Liver (tissue), 9 donors: ENCODE results near the gene ZGRF1. TPM values are rescaled to one million over a fixed set of nuclear protein-coding genes. Genes with fewer than 3 reads are reported as not detected.

Experiments
- DNase-seq: peaks from one replicate; pipeline ENCODE4 v3.0.0-alpha.2; 2017; ENCODE audit warnings: low spot score
- H3K27ac ChIP-seq, 2 donors: one replicate each; pipeline ENCODE4 v1.7.0; 2013; ENCODE audit warnings: inconsistent platforms in 2 of 2, low read length in 2 of 2, control low read depth in 1 of 2, low read depth in 1 of 2, mild to moderate bottlenecking in 1 of 2
- H3K27me3 ChIP-seq, 4 donors: one replicate each; pipeline versions ENCODE4 v1.6.1 to v1.7.0; 2013; ENCODE audit warnings: low read length in 3 of 4, inconsistent platforms in 1 of 4, mild to moderate bottlenecking in 1 of 4, moderate library complexity in 1 of 4; ENCODE audit not compliant: control insufficient read depth in 4 of 4, insufficient read depth in 4 of 4
- H3K36me3 ChIP-seq, 4 donors: one replicate each; pipeline versions ENCODE4 v1.6.1 to v1.7.0; 2013; ENCODE audit warnings: low read length in 3 of 4, mild to moderate bottlenecking in 3 of 4, low read depth in 1 of 4, moderate library complexity in 1 of 4; ENCODE audit not compliant: control insufficient read depth in 4 of 4, insufficient read depth in 3 of 4
- H3K4me1 ChIP-seq, 4 donors: one replicate each; pipeline versions ENCODE4 v1.6.1 to v1.7.0; 2013; ENCODE audit warnings: low read length in 3 of 4, mild to moderate bottlenecking in 3 of 4, moderate library complexity in 1 of 4; ENCODE audit not compliant: control insufficient read depth in 4 of 4, insufficient read depth in 4 of 4
- H3K4me3 ChIP-seq, 3 donors: one replicate each; pipeline versions ENCODE4 v1.6.1 to v1.7.0; 2013; ENCODE audit warnings: low read length in 3 of 3, control low read depth in 1 of 3, low read depth in 1 of 3, mild to moderate bottlenecking in 1 of 3
- H3K9ac ChIP-seq, 2 donors: one replicate each; pipeline ENCODE4 v1.7.0; 2013; ENCODE audit warnings: low read length in 2 of 2, mild to moderate bottlenecking in 2 of 2, moderate library complexity in 2 of 2, control low read depth in 1 of 2, low read depth in 1 of 2
- H3K9me3 ChIP-seq, 4 donors: one replicate each; pipeline versions ENCODE4 v1.6.1 to v1.7.0; 2013; ENCODE audit warnings: low read length in 3 of 4; ENCODE audit not compliant: control insufficient read depth in 4 of 4
- EGR1 ChIP-seq, 2 donors: IDR thresholded peaks; 2 replicates each; pipeline ENCODE4 v1.6.1; 2016 to 2018; ENCODE audit warnings: antibody characterized with exemption in 2 of 2, low read depth in 2 of 2
- FOXA1 ChIP-seq: IDR thresholded peaks from 2 replicates; pipeline ENCODE4 v1.6.1; 2016; ENCODE audit warnings: antibody characterized with exemption
- FOXA2 ChIP-seq: IDR thresholded peaks from 2 replicates; pipeline ENCODE4 v1.6.1; 2016; ENCODE audit warnings: antibody characterized with exemption
- GABPA ChIP-seq, 2 donors: IDR thresholded peaks in 1 of 2; conservative IDR thresholded peaks in 1 of 2; 2 replicates each; pipeline ENCODE4 v1.6.1; 2016; ENCODE audit warnings: antibody characterized with exemption in 2 of 2, mild to moderate bottlenecking in 1 of 2, moderate library complexity in 1 of 2
- JUND ChIP-seq, 2 donors: IDR thresholded peaks; 2 replicates each; pipeline ENCODE4 v1.6.1; 2016; ENCODE audit warnings: antibody characterized with exemption in 2 of 2
- NR2F2 ChIP-seq: IDR thresholded peaks from 2 replicates; pipeline ENCODE4 v1.6.1; 2016; ENCODE audit warnings: antibody characterized with exemption
- RAD21 ChIP-seq, 2 donors: IDR thresholded peaks; 2 replicates each; pipeline ENCODE4 v1.6.1; 2016; ENCODE audit warnings: antibody characterized with exemption in 2 of 2, mild to moderate bottlenecking in 2 of 2
- WGBS: extraction: QIAGEN DNeasy Blood & Tissue Kit; methylation state at CpG from one replicate; pipeline ENCODE4 v1.1.7; 2013; 5-methylcytosine and 5-hydroxymethylcytosine counted together
- polyA plus RNA-seq, 2 donors: library from polyadenylated mRNA; stranded (reverse) in 1 of 2; unstranded in 1 of 2; fragments of 200-250 nt in 1 of 2; fragments of >200 nt in 1 of 2; fragmentation: Nextera tagmentation in 1 of 2; extraction: Ambion mirVana in 1 of 2; gene quantifications; one replicate each; pipeline versions ENCODE4 v1.2.1 to v1.2.3, GENCODE V29; 2013 to 2015
- total RNA-seq, 2 donors: library from RNA; depleted of rRNA; stranded (reverse); fragments of >200 nt; gene quantifications; one replicate each; pipeline ENCODE4 v1.2.3, GENCODE V29; 2014
- TF ChIP-seq, protein P1 (sequence below): fragments of 150-350 bp; IDR thresholded peaks from 2 replicates; pipeline ENCODE4 v1.5.1; 2017; ENCODE audit warnings: improper control_type of control experiment, low read depth, low read length; ENCODE audit not compliant: missing input control
- TF ChIP-seq, protein P2 (sequence below): IDR thresholded peaks from 2 replicates; pipeline ENCODE4 v1.6.1; 2016; ENCODE audit warnings: antibody characterized with exemption, mild to moderate bottlenecking
- donor health status: healthy.
- donor health status: healthy.
- donor health status: healthy.
- donor health status: healthy.
- donor health status: healthy.

Gene ZGRF1
- total and polyA plus RNA-seq, 4 donors = 0.38 to 12.7 (median 2.1) TPM

DNA sequence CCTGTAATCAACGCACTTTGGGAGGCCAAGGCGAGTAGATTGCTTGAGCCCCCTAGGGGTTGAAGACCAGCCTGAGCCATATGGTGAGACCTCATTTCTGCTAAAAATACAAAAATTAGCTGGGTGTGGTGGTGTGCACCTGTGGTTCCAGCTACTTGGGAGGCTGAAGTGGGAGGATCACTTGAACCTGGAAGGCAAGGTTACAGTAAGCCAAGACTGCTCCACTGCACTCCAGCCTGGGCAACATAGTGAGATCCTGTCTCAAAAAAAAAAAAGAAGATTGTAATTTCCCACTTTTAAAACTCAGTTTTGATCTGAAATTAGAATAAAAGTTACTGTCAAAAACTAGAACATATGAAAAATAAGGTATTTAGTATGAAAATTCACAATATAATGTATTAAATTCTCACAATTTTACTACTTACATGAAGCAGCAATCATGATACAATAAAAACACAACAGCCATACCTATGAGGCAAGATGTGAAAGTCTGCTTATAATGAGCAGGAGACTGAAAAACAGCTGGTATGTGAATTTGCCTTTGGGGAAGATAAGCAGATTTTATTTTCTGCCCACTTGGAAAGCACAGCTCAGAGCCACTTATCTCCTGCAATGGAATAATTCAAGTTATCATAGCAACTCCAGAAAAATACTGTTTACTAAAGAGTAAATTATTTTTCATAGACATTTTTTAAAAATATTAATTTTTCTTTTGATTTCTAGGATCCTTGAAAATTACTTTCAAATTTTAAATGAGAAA, 50.6 kb downstream of the ZGRF1 start:
- Histone ChIP-seq H3K9me3 (no peaks in the 10 kb centered on the region), H3K4me1 (no peaks in the 10 kb centered on the region), H3K27me3 (no peaks in the 10 kb centered on the region), H3K9ac (no peak overlapping the region), H3K27ac (no peak overlapping the region), H3K4me3 (no peak overlapping the region), H3K36me3 (peaks cover 0 to 3% (median 0%) of the 10 kb centered on the region in 4 donors)
- DNase-seq = no peak
- over 99% methylated on average over 2 of the region's 2 CpGs for WGBS
- TF ChIP-seq RAD21 (IDR thresholded peaks at IDR 0.05) (no peak), GABPA (IDR thresholded peaks at IDR 0.05 in 1 of 2, conservative IDR thresholded peaks at IDR 0.05 in 1 of 2) (no peak), EGR1 (IDR thresholded peaks at IDR 0.05; ENCODE audit: low read depth in 2 of 2) (no peak), FOXA1 (no peak), JUND (IDR thresholded peaks at IDR 0.05) (no peak), NR2F2 (no peak)
- TF ChIP-seq, protein P1, sequence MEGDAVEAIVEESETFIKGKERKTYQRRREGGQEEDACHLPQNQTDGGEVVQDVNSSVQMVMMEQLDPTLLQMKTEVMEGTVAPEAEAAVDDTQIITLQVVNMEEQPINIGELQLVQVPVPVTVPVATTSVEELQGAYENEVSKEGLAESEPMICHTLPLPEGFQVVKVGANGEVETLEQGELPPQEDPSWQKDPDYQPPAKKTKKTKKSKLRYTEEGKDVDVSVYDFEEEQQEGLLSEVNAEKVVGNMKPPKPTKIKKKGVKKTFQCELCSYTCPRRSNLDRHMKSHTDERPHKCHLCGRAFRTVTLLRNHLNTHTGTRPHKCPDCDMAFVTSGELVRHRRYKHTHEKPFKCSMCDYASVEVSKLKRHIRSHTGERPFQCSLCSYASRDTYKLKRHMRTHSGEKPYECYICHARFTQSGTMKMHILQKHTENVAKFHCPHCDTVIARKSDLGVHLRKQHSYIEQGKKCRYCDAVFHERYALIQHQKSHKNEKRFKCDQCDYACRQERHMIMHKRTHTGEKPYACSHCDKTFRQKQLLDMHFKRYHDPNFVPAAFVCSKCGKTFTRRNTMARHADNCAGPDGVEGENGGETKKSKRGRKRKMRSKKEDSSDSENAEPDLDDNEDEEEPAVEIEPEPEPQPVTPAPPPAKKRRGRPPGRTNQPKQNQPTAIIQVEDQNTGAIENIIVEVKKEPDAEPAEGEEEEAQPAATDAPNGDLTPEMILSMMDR = no peak
- TF ChIP-seq, protein P2, sequence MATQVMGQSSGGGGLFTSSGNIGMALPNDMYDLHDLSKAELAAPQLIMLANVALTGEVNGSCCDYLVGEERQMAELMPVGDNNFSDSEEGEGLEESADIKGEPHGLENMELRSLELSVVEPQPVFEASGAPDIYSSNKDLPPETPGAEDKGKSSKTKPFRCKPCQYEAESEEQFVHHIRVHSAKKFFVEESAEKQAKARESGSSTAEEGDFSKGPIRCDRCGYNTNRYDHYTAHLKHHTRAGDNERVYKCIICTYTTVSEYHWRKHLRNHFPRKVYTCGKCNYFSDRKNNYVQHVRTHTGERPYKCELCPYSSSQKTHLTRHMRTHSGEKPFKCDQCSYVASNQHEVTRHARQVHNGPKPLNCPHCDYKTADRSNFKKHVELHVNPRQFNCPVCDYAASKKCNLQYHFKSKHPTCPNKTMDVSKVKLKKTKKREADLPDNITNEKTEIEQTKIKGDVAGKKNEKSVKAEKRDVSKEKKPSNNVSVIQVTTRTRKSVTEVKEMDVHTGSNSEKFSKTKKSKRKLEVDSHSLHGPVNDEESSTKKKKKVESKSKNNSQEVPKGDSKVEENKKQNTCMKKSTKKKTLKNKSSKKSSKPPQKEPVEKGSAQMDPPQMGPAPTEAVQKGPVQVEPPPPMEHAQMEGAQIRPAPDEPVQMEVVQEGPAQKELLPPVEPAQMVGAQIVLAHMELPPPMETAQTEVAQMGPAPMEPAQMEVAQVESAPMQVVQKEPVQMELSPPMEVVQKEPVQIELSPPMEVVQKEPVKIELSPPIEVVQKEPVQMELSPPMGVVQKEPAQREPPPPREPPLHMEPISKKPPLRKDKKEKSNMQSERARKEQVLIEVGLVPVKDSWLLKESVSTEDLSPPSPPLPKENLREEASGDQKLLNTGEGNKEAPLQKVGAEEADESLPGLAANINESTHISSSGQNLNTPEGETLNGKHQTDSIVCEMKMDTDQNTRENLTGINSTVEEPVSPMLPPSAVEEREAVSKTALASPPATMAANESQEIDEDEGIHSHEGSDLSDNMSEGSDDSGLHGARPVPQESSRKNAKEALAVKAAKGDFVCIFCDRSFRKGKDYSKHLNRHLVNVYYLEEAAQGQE = no peak

DNA sequence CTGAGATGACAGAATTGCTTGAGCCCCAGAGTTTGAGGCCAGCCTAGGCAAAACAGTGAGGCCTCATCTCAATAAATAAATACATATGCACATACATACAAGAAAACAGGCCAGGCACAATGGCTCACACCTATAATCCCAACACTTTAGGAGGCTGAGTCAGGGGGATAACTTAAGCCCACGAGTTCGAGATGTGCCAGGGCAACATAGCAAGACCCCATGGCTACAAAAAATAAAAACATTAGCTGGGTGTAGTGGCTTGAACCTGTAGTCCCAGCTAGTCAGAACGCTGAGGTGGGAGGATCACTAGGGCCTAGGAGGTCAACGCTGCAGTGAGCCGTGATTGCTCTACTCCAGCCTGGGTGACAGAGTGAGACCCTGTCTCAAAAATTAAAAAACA, 69.2 kb downstream of the ZGRF1 start:
- 83% methylated on average over 5 of the region's 5 CpGs for WGBS
- TF ChIP-seq FOXA2 = no peak
- TF ChIP-seq, protein P2 = no peak
- TF ChIP-seq RAD21 (IDR thresholded peaks at IDR 0.05) = no peak
- H3K9ac ChIP-seq = no peak overlapping the region
- no peak overlapping the region for H3K4me3 ChIP-seq
- no peak for DNase-seq
- H3K36me3 ChIP-seq = no peaks in the 10 kb centered on the region
- no peaks in the 10 kb centered on the region for H3K9me3 ChIP-seq
- no peak overlapping the region for H3K27ac ChIP-seq
- H3K27me3 ChIP-seq = no peaks in the 10 kb centered on the region
- no peaks in the 10 kb centered on the region for H3K4me1 ChIP-seq
